GM20000 (cell line): ENCODE measurements around the gene GABRB2.

Experiments used
- DNase-seq: peaks from one replicate; pipeline ENCODE4 v3.0.0; 2012; ENCODE audit warnings: low spot score
- TF ChIP-seq, protein P1 (sequence below): IDR thresholded peaks from 2 replicates; pipeline ENCODE4 v1.5.1; 2012; ENCODE audit warnings: mild to moderate bottlenecking, control low read depth; ENCODE audit errors: extremely low read depth, missing control alignments

GABRB2 gene

DNA sequence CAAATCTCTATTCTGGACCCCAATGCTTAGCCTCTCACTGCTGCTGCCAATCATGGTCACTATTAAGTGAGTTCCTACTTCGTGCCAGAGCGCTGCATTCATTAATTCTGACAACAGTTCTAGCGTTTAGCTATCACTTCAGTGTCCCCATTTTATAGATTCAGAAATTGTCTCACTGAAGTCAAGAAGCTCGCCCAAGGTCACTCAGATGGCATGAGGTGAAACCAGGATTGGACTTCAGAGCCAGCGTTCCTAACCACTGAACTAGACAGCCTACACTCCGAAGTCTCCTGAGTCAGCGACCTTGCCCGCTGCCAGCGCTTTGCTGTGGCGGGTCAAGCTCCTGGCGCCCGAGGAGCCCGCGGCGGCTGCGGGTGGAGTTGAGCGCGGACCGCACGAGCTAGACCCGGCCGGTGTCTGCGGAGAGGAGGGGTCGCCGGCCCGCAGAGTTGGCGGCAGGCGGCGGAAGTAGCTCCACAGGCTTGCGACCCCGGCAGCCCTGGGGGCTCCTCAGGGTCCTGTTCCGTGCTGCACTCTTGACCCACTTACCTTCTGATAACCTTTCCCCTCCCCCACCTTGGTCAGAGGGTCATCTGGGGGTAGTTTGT, 2.1 kb upstream of the GABRB2 start:
- TF ChIP-seq, protein P1, sequence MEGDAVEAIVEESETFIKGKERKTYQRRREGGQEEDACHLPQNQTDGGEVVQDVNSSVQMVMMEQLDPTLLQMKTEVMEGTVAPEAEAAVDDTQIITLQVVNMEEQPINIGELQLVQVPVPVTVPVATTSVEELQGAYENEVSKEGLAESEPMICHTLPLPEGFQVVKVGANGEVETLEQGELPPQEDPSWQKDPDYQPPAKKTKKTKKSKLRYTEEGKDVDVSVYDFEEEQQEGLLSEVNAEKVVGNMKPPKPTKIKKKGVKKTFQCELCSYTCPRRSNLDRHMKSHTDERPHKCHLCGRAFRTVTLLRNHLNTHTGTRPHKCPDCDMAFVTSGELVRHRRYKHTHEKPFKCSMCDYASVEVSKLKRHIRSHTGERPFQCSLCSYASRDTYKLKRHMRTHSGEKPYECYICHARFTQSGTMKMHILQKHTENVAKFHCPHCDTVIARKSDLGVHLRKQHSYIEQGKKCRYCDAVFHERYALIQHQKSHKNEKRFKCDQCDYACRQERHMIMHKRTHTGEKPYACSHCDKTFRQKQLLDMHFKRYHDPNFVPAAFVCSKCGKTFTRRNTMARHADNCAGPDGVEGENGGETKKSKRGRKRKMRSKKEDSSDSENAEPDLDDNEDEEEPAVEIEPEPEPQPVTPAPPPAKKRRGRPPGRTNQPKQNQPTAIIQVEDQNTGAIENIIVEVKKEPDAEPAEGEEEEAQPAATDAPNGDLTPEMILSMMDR = no peak
- peak; percentile 19 for DNase-seq

DNA sequence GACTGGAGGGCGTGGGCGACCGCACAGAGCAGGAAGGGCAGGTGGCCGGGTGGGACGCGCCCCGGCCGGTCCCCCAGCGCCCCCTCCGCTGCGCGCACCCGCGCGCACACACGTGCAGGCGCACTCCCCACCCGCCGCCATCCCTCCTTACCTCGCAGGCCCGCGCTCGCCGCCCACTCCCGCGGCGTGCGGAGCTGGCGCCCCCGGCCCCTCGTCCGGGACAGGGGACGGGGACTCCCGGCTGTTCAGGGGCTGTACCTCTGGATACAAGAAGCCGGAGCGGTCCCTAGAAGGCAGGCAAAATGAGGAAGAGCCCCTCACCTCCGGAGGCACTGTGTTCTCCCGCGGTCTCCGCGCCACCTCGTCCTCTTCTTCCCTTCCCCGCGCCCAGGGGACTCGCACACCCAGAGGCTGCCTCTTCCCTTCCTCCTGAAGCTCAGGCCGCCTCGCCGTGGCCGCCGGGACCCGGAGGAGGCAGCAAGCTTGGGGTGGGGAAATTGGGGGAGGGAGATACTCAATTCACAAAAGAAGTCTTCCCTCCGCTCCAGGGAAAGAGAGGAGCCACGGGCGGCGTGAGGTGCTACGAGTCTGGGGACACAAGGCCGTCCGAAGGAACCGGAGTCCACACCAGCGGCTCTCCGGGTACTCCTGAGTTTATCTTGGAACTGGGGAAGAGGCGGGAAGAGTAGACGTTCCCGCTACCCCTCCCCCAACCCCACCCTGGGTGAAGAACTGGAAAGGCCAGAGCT, 1.4 kb upstream of the GABRB2 start:
- TF ChIP-seq, protein P1 = no peak
- peak; percentile 43 for DNase-seq

DNA sequence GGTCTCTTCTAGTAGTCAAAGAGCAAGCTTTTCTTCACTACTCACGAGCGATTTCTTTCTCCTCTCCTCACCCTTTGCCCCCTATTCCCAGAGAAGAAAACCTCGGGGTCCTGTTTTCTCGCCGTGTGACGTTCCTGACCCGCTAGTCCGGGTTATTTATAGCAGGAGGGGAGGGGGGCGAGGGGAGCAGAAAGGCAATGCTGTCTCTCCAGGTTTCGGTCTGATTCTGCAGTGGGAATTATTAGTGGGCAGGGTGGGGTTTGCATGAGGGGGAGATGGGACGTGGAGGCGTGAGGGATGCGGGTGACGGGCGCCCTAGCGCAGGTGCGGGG, 847 bp upstream of the GABRB2 start:
- DNase-seq = peak; percentile 27
- TF ChIP-seq, protein P1 = no peak

DNA sequence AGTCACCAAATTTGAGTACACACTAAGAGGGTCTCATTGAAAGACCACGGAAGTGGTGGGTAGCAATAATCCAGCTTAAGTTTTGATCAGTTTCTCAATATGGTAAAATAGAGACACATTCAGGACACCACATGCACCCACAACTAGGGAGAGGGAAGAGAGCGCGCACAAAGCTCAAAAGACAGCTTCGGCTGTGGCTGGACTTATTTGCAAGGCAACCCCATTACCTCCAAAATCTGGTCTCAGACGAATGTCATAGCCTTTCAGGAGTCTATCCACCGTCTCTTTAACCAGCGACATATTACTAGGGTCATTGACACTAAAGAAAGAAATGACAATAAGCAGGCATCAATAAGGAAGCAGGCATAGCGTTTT, 443 bp downstream of the GABRB2 start:
- peak; percentile 30 for DNase-seq
- TF ChIP-seq, protein P1 = no peak

DNA sequence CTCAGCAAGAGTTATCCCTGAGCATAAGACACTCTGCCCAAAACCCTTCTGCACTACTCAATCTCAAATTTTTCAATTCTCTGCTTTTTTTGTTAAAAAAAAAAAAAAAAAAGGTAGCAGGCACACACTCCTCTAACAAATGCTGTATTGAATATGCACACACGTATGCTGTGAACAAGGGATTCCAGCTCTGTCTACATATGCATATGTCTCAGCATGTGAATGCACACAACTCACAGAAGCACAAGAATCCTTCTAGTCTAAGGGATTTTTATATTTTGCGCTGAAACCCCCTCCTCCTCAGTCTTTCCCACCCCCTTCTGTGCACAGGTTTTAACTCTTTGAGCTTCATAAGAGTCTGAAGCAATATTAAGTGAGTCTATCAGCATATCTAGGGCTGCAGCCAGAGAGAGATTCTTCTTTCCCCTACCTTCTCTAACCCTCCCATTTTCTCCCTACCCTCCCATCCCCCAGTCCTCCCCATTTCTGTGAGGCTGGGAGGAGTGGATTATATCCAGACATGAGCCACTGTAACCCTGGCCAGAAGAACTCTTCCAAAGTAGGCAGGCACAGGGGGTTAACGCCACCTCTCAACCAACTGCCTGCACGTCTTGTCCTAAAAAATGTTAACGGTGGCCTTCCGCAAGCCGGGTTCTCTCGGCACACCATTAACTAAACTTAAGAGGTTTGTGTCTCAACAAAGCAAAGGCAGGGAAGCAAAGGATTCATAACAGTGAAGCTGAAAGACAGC, 1.0 kb downstream of the GABRB2 start:
- TF ChIP-seq, protein P1 = no peak
- DNase-seq = peak; percentile 11

DNA sequence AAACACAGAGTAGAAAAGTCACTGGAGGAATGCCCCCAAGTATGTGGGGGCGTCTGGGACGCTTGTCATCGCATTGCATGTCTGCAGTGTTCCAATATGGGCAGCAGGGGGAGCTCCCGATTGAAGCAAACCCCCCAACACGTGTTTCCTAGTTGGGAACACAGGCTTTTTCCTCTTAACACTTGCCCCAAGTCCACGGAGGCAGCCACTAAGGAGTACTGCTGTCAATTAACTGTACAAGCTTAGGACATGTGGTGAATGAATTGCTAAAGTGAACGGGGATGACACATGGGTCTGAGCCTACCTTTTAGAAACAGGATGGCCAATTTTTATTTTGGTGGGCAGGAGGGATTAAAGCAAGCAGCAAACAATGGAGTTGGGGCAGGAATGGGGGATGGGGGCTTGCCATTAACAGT, 2.2 kb downstream of the GABRB2 start:
- DNase-seq = peak; percentile 72
- TF ChIP-seq, protein P1 = peak; percentile 60

DNA sequence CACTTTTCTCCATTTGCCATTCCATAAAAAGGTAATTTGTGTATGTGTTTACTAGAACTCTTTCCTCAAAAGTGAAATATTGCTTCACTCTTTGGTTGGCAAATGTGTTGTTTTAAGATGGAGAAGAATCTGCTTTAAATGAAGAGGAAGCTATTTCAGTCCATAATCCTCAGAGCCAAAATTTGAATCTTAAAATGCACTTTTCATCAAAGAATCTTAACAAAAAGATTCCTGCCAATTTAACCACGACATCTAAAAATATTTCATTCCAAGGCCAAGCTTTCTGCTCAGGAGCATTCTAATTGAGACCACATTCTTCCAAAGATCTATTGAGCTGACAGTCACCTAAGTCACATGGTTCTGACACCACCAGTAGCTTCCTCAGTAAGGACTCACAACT, 7.5 kb downstream of the GABRB2 start:
- DNase-seq = no peak
- TF ChIP-seq, protein P1 = no peak
